ENCODE measurements around the gene COG3.
"Not testable (repeated sequence)": the region's sequence is repeated elsewhere in the genome, so short reads cannot be mapped to it uniquely, and the experiment has no call there.

Gene COG3

DNA sequence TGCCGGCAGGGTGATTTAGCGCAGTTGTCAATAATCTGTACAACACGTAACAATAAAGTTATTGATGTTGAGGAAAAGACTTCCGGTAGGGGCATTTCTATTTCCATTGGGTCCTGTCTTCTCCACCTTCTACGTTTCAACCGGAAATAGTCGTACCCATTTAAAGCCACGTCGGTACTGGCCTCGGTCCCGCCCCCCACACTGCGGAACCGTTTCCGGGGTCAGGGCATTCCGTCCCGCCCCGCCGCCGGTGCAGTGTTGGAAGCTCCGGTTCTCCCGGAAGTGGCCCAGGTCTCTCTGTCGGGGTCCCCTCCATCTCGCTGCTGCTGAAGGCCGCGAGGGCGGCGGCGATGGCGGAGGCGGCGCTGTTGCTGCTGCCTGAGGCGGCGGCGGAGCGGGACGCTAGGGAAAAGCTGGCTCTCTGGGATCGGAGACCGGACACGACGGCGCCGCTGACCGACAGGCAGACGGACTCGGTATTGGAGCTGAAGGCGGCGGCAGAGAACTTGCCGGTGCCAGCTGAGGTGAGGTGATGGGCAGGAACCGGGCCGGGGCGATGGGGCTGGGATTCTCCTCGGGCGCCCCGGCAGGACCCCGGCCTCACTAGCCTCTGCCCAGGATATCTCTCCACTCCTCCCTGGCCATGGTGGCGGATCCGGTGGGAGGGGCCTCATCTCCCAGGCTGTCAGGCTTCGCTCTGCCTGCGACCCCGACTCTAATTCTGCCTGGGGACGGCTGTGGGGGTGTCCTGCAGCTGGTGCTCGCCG is at the start of gene COG3:
Gene COG3 (plus strand): TSS at position 253 of the 767 bp plus-strand sequence. CDS start 98 bp downstream, at position 351.
- peak; percentile 96 to 97 for DNase-seq

DNA sequence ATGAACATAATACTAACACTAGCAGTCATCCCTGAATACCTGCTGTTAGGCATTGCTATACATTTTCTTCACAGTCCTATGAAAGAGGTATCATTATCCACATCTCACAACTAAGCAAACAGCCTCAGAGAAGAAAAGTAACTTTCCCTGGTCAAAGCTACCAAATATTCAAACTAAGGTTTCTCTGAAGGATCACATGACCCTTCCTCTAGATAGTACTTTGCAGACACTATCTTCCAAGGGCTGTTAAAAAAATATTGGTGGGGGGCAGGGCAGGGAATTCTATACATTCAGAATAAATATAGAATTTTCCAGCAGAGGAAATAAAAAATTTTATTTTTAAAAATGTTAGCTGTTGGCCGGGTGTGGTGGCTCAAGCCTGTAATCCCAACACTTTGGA is 49.6 kb upstream of the COG3 start:
- no peak for DNase-seq

- no peak for DNase-seq
Observed at GRCh38 chr13:45416516-45417128, 48.1 kb upstream of the COG3 start.

- DNase-seq = peak; percentile 89 to 90
Observed at GRCh38 chr13:45417790-45418534, 46.8 kb upstream of the COG3 start, which contains the start of gene SLC25A30. Gene SLC25A30, minus strand, starts transcription at chr13:45418373. Its CDS starts 6,948 bp downstream, at chr13:45411425.

GRCh38 chr13:45419389-45419788 is 45.4 kb upstream of the COG3 start:
- DNase-seq = not testable (repeated sequence)

GRCh38 chr13:45419945-45420344 is 44.8 kb upstream of the COG3 start:
- DNase-seq = no peak

DNA sequence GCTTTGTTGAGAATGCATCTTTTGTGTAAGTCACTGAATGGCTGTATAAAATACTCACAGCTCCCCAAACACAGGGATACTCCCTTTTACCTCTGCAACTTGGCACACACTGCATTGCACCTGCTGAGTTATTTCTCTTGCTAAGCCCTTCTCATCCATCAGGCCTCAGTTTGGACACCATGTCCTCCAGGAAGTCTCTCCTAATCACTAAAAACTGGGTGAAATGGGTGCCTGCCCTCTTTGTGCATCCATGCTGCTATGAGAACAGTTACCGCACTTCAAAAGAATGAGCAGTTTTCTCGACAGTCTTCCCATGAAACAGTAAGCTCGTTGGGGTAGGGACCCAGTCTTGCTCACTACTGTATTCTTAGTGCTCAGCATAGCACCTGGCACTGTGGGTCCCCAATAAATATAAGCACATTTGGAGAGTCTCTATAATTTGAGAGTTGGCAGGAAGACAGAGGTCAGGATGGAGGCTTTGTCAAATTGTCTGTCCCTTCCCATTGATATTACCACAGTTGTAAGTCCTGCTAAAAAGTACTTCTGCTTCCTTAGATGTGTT is 41.9 kb upstream of the COG3 start:
- no peak for DNase-seq

DNA sequence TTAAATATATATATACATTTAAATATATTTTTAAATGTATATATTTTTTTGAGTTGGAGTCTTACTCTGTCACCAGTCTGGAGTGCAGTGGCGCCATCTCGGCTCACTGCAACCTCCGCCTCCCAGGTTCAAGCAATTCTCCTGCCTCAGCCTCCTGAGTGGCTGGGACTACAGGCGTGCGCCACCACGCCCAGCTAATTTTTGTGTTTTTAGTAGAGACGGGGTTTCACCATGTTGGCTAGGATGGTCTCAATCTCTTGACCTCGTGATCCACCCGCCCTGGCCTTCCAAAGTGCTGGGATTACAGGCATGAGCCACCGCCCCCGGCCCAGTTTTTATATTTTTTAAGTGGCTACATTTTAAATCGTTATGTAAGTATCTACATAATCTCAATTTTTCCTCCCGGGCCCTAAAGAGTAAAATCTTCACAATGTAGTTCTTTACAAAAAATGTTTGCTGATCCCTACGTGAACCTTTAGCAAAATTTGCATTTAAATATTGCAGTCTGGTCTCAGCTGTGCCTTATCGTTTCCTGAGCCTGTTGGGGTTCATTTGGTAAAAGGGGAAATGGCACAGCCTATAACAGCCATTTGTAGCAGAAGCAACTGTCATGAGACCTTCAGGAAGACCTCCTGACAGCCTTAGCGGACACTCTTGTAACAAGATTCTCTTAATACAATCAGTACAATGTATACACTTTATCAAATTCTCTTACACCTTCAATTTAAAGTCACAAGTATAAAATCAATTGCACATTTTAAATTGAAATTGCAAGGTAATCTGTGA is 38.5 kb upstream of the COG3 start:
- not testable (repeated sequence) for DNase-seq

DNA sequence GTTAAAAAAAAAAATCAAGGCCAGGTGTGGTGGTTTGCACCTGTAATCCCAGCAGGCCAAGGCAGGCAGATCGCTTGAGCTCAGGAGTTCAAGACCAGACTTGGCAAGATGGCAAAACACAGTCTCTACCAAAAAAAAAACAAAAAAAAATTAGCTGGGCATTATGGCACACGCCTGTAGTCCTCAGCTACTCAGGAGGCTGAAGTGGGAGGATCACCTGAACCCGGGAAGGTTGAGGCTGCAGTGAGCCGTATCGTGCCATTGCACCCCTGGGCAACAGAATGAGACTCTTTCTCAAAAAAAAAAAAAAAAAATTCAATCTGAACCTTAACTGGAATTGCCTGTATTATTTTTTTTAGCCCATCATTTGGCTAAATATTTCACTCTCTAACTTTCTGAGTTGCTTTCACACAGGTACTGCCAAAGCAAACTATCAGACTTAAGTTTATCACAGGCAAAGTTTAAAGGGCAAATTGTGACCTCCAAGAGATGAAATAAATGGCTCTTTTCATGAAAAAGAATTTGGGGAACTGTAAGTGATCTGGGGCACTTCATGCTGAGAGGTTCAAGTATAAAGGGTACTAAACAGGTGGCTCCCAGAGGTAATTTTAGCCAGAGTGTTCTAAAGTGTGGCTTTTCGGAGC is 31.9 kb upstream of the COG3 start:
- DNase-seq = no peak

GRCh38 chr13:45433381-45433790 is 31.4 kb upstream of the COG3 start:
- DNase-seq = no peak

GRCh38 chr13:45434556-45435371 is 30.0 kb upstream of the COG3 start:
- DNase-seq = no peak

- DNase-seq = no peak
Observed at GRCh38 chr13:45436332-45436731, 28.4 kb upstream of the COG3 start.

DNA sequence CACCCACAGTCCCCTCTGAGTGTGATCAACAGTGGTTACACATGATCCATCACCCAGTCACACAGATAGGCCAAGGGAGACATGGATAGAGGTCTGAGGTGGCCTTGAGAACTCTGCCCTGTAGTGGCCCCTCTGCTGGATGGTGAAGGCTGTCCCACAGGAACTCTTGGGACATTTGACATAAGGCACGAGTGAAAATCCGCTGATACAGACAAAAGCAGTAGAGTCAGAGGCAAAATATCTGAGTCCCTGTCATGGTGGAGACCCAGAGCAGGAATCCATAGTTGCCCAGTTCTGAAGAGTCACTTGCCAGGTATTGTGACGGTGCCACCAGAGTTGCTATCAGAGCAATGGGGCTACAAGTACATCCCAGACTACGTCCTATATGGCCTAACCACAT is 27.8 kb upstream of the COG3 start:
- DNase-seq = no peak

- no peak for DNase-seq
Observed at GRCh38 chr13:45437947-45438346, 26.8 kb upstream of the COG3 start.

GRCh38 chr13:45439008-45439407 is 25.7 kb upstream of the COG3 start:
- no peak for DNase-seq

DNA sequence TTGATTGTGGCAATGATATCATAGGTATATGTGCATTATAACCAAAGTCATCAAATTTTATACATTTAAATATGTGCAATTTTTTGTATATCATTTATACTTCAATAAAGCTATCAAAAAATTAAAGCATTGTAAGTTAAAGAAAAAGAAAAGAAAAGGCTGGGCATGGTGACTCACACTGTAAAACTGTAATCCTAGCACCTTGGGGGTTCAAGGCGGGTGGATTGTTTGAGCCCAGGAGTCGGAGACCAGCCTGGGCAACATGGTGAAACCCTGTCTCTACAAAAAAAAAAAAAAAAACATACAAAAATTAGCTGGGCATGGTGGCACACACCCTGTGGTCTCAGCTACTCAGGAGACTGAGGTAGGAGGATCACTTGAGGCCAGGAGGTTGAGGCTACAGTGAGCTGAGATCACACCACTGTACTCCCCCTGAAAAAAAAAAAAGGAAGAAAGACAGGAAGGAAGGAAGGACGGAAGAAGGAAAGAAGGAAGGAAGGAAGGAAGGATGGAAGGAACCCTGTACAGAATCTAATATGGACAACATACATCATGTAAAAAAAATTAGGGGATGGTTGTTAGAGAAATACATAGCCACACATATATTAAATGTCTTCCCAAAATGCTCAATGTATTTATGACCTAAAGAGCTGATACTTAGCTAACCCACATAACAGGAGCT is 24.8 kb upstream of the COG3 start:
- no peak for DNase-seq

DNA sequence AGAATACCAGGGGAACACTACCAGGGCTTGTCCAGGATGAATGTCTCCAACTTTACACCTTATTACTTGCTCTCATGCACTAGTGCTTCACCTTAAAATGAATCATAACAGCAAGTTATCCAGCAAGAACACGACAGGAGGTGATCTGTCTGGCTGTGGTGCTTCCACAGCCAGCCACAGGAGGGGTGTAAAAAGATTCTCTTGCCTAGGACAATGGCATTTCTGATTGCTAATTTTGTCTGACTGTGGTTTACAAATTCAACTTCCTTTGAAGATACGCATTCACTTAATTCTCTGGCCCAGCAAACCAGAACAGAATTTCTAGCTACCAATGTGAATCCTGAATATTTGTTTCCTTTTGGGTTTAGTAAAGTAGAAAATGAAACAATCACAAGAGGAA is 23.1 kb upstream of the COG3 start:
- DNase-seq = no peak

- DNase-seq = no peak
Observed at GRCh38 chr13:45445053-45445452, 19.7 kb upstream of the COG3 start.

DNA sequence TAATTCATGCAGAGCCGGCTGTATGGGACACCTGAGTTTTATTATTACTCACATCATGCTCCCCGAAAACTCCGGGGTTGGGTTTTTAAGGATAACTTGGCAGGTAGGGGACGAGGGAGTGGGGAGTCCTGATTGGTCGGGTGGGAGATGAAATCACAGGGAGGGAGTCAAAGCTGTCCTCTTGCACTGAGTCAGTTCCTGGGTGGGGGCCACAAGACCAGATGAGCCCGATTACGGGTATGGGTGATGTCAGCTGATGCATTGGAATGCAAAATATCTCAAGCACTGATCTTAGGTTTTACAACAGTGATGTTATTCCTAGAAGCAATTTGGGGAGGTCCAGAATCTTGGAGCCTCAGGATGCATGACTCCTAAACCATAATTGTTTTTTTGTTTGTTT is 18.6 kb upstream of the COG3 start:
- no peak for DNase-seq

- DNase-seq = no peak
Observed at GRCh38 chr13:45447050-45447661, 17.6 kb upstream of the COG3 start.
